ENCODE measurements around the gene PJA2. TPM values are rescaled to one million over a fixed set of nuclear protein-coding genes. Genes with fewer than 3 reads are reported as not detected.
"Not testable (repeated sequence)": the region's sequence is repeated elsewhere in the genome, so short reads cannot be mapped to it uniquely, and the experiment has no call there.

The PJA2 gene
- total RNA-seq, 5 donors from 2014 or later (not counting 1 experiment from before 2014, with no cell fraction given), result 61.7 to 68.4 (median 63.6) TPM

DNA sequence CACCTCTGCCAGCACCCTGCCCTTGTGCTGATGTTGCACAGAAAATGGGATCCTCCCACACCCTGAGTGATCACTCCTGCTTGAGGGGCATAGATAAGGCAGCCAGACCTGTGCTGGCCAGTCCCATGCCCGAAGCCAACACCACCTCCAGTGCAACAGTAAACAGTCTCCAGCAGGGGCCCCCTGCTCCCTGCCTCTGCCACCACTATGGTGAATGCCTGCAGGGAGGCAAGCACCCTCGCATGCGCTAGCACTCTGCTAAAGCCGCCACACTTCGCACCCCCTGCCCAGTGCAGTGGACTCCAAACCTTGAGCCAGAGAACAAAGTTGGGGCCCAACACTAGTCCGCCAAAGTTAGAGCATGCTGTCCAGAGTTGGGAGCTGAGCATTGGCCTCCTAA is 118.7 kb downstream of the PJA2 start:
- H3K27me3 Mint-ChIP-seq, result no peaks in the 10 kb centered on the region

GRCh38 chr5:109290231-109290630 is 119.5 kb downstream of the PJA2 start:
- WGBS (ENCODE audit: insufficient coverage), result no CpG with 5 or more reads among the region's 2 CpGs
- H3K9me3 ChIP-seq, result peaks cover 2% of the 10 kb centered on the region
- H3K27me3 Mint-ChIP-seq, result no peaks in the 10 kb centered on the region
- H3K36me3 ChIP-seq (ENCODE audit: control insufficient read depth in 2 of 2, extremely low read depth in 1 of 2, insufficient read depth in 1 of 2, low read length in 1 of 2), result no peaks in the 10 kb centered on the region
- H3K4me3 ChIP-seq (ENCODE audit: control insufficient read depth in 1 of 2, extremely low read depth in 1 of 2, low read length in 1 of 2), result no peak overlapping the region
- peaks cover 66% of the 10 kb centered on the region for H3K36me3 Mint-ChIP-seq
- ATAC-seq (replicated peaks in 1 of 4) (no peak), DNase-seq (no peak)
- ChIA-PET POLR2A (no interaction called here), CTCF (no interaction called here)
- H3K27me3 ChIP-seq (replicated peaks in 1 of 2; ENCODE audit: control insufficient read depth in 2 of 2, extremely low read depth in 1 of 2, insufficient read depth in 2 of 2, low read length in 1 of 2), result no peaks in the 10 kb centered on the region
- peaks cover 13 to 48% (median 30%) of the 10 kb centered on the region in 3 donors for H3K9me3 Mint-ChIP-seq
- H3K27ac Mint-ChIP-seq, result no peak overlapping the region
- no peak overlapping the region for H3K27ac ChIP-seq (ENCODE audit: low read length)
- H3K4me1 ChIP-seq (ENCODE audit: control insufficient read depth in 1 of 2, extremely low read depth in 1 of 2, insufficient read depth in 2 of 2, low read length in 2 of 2), result no peaks in the 10 kb centered on the region
- H3K4me1 Mint-ChIP-seq, result no peaks in the 10 kb centered on the region
- H3K4me3 Mint-ChIP-seq, result no peak overlapping the region

More for the DNA sequence above, 118.7 kb downstream of the PJA2 start:
- Mint-ChIP-seq H3K9me3 (peaks cover 4 to 40% (median 22%) of the 10 kb centered on the region in 3 donors), H3K27ac (no peak overlapping the region), H3K4me3 (no peak overlapping the region), H3K36me3 (peaks cover 60% of the 10 kb centered on the region), H3K4me1 (no peaks in the 10 kb centered on the region)
- POLR2A ChIA-PET, result no interaction called here
- DNase-seq (no peak), ATAC-seq (replicated peaks in 1 of 4) (no peak)
- no peaks in the 10 kb centered on the region for H3K4me1 ChIP-seq (ENCODE audit: control insufficient read depth in 1 of 2, extremely low read depth in 1 of 2, insufficient read depth in 2 of 2, low read length in 2 of 2)
- CTCF ChIA-PET, result no interaction called here
- no peaks in the 10 kb centered on the region for H3K36me3 ChIP-seq (ENCODE audit: control insufficient read depth in 2 of 2, extremely low read depth in 1 of 2, insufficient read depth in 1 of 2, low read length in 1 of 2)
- H3K27me3 ChIP-seq (replicated peaks in 1 of 2; ENCODE audit: control insufficient read depth in 2 of 2, extremely low read depth in 1 of 2, insufficient read depth in 2 of 2, low read length in 1 of 2), result no peaks in the 10 kb centered on the region
- no peak overlapping the region for H3K4me3 ChIP-seq (ENCODE audit: control insufficient read depth in 1 of 2, extremely low read depth in 1 of 2, low read length in 1 of 2)
- H3K9me3 ChIP-seq, result peaks cover under 1% of the 10 kb centered on the region
- no peak overlapping the region for H3K27ac ChIP-seq (ENCODE audit: low read length)
- WGBS (ENCODE audit: insufficient coverage), result 93% methylated on average over 6 of the region's 6 CpGs

GRCh38 chr5:109286628-109287027 is 123.1 kb downstream of the PJA2 start:
- H3K27ac Mint-ChIP-seq; ATAC-seq (replicated peaks in 1 of 4); H3K27me3 Mint-ChIP-seq; POLR2A ChIA-PET; H3K4me1 ChIP-seq (ENCODE audit: control insufficient read depth in 1 of 2, extremely low read depth in 1 of 2, insufficient read depth in 2 of 2, low read length in 2 of 2); H3K9me3 ChIP-seq; DNase-seq; H3K4me3 ChIP-seq (ENCODE audit: control insufficient read depth in 1 of 2, extremely low read depth in 1 of 2, low read length in 1 of 2); H3K4me3 Mint-ChIP-seq; H3K27ac ChIP-seq (ENCODE audit: low read length); H3K36me3 ChIP-seq (ENCODE audit: control insufficient read depth in 2 of 2, extremely low read depth in 1 of 2, insufficient read depth in 1 of 2, low read length in 1 of 2); H3K27me3 ChIP-seq (replicated peaks in 1 of 2; ENCODE audit: control insufficient read depth in 2 of 2, extremely low read depth in 1 of 2, insufficient read depth in 2 of 2, low read length in 1 of 2); CTCF ChIA-PET; H3K4me1 Mint-ChIP-seq: not testable (repeated sequence)
- no CpG with 5 or more reads among the region's 4 CpGs for WGBS (ENCODE audit: insufficient coverage)
- Mint-ChIP-seq H3K9me3 (peaks cover 21 to 49% (median 32%) of the 10 kb centered on the region in 3 donors), H3K36me3 (peaks cover 64% of the 10 kb centered on the region)
